Endothelial cell of umbilical vein (primary cell): ENCODE measurements around the gene HMCN1. TPM values are rescaled to one million over a fixed set of nuclear protein-coding genes. Genes with fewer than 3 reads are reported as not detected.

Source experiments
- BruUV-seq: library from RNA; stranded (reverse); fragments of 400-500 nt; replicated peaks from 2 replicates; lab custom pipeline; 2021; lab: Mats Ljungman, UMichigan
- CTCF ChIA-PET: fragments of 300-600, 350-600 bp; sonication (Branson Sonifier 250); formaldehyde crosslinking; loops from one replicate; lab custom pipeline; 2021; ENCODE audit warnings: antibody characterized with exemption, inconsistent platforms; lab: Charles Lee
- POLR2A ChIA-PET: fragments of 300-600, 350-600 bp; sonication (Branson Sonifier 250); formaldehyde crosslinking; loops from one replicate; lab custom pipeline; 2021; ENCODE audit warnings: antibody characterized with exemption, inconsistent platforms; lab: Charles Lee
- DNase-seq: peaks from one replicate; pipeline ENCODE4 v3.0.0-alpha.2; 2011; ENCODE audit warnings: low read depth, low spot score
- FAIRE-seq: peaks from 2 replicates; lab custom pipeline; 2011; peaks lifted over from hg19 to GRCh38; lab: Jason Lieb, UNC
- H2AFZ ChIP-seq: 2 replicates; pipeline ENCODE4 v1.6.0; 2012; ENCODE audit warnings: low read depth, low read length, control low read depth, inconsistent platforms
- H3K27ac ChIP-seq: 2 replicates; pipeline ENCODE4 v1.5.1; 2011; ENCODE audit warnings: low read depth, mild to moderate bottlenecking, control low read depth, low read length, moderate library complexity; ENCODE audit not compliant: insufficient read depth
- H3K27me3 ChIP-seq, 2 experiments: 2 replicates each; pipeline versions ENCODE4 v1.6.0 to v1.6.1; 2011; ENCODE audit warnings: low read length in 2 of 2, mixed read lengths in 1 of 2; ENCODE audit not compliant: control insufficient read depth in 2 of 2, insufficient read depth in 2 of 2
- H3K36me3 ChIP-seq, 2 experiments: 2 replicates in 1 of 2; 3 replicates in 1 of 2; pipeline ENCODE4 v1.5.1; 2011; ENCODE audit warnings: low read length in 2 of 2, mild to moderate bottlenecking in 1 of 2, moderate library complexity in 1 of 2; ENCODE audit not compliant: control insufficient read depth in 2 of 2, insufficient read depth in 2 of 2; ENCODE audit errors: extremely low read depth in 1 of 2
- H3K4me1 ChIP-seq: 3 replicates; pipeline ENCODE4 v1.5.1; 2011; ENCODE audit warnings: mild to moderate bottlenecking, low read length; ENCODE audit not compliant: control insufficient read depth, insufficient read depth; ENCODE audit errors: extremely low read depth
- H3K4me2 ChIP-seq: 2 replicates; pipeline ENCODE4 v1.6.1; 2011; ENCODE audit warnings: low read length, control low read depth, mixed read lengths; ENCODE audit not compliant: insufficient read depth
- H3K4me3 ChIP-seq, 3 experiments: fragments of 200-600 bp in 1 of 3; sonication (generic), shearing (Covaris generic) in 1 of 3; replicated peaks in 1 of 3; 2 replicates each; pipeline ENCODE4 v1.5.1; 2011 to 2016; ENCODE audit warnings: control low read depth in 3 of 3, low read length in 3 of 3, mild to moderate bottlenecking in 2 of 3, inconsistent platforms in 1 of 3, low read depth in 1 of 3, moderate library complexity in 1 of 3; ENCODE audit not compliant: insufficient read depth in 1 of 3
- H3K79me2 ChIP-seq: 2 replicates; pipeline ENCODE4 v1.6.0; 2012; ENCODE audit warnings: low read length, inconsistent platforms; ENCODE audit not compliant: control insufficient read depth, insufficient read depth
- H3K9ac ChIP-seq: replicated peaks from 2 replicates; pipeline ENCODE3; 2011; ENCODE audit warnings: low read length, control low read depth; ENCODE audit not compliant: insufficient read depth; ENCODE audit errors: extremely low read depth
- H3K9me1 ChIP-seq: replicated peaks from 3 replicates; pipeline ENCODE4 v1.6.0; 2011; ENCODE audit warnings: mild to moderate bottlenecking, low read length; ENCODE audit not compliant: control insufficient read depth, insufficient read depth; ENCODE audit errors: extremely low read depth
- H3K9me3 ChIP-seq: replicated peaks from 2 replicates; pipeline ENCODE4 v1.5.1; 2012; ENCODE audit warnings: low read length, inconsistent platforms; ENCODE audit not compliant: control insufficient read depth, insufficient read depth
- H4K20me1 ChIP-seq: replicated peaks from 2 replicates; pipeline ENCODE3; 2011; ENCODE audit warnings: mild to moderate bottlenecking, low read length; ENCODE audit not compliant: control insufficient read depth, insufficient read depth; ENCODE audit errors: extremely low read depth
- CTCF ChIP-seq, 2 donors: IDR thresholded peaks; 1 replicate in 1 of 2; 2 replicates in 1 of 2; pipeline ENCODE4 v1.5.1; 2011; ENCODE audit warnings: low read length in 2 of 2, mild to moderate bottlenecking in 2 of 2, moderate library complexity in 2 of 2, control low read depth in 1 of 2, inconsistent platforms in 1 of 2, low read depth in 1 of 2; ENCODE audit not compliant: insufficient read depth in 1 of 2; ENCODE audit errors: extremely low read depth in 1 of 2
- EZH2 ChIP-seq: IDR thresholded peaks from 2 replicates; pipeline ENCODE4 v1.6.1; 2012; ENCODE audit warnings: borderline replicate concordance, low read depth, mild to moderate bottlenecking, moderate library complexity, low read length, inconsistent platforms; ENCODE audit not compliant: severe bottlenecking
- FOS ChIP-seq: IDR thresholded peaks from 2 replicates; pipeline ENCODE4 v1.6.1; 2011; ENCODE audit warnings: mild to moderate bottlenecking, low read length, moderate library complexity, borderline replicate concordance; ENCODE audit not compliant: insufficient read depth
- GATA2 ChIP-seq: IDR thresholded peaks from 2 replicates; pipeline ENCODE4 v1.7.0; 2011; ENCODE audit warnings: low read depth, mild to moderate bottlenecking, moderate library complexity, mixed read lengths, low read length; ENCODE audit not compliant: insufficient read length, insufficient read depth
- JUN ChIP-seq: IDR thresholded peaks from 2 replicates; pipeline ENCODE4 v1.6.1; 2011; ENCODE audit warnings: borderline replicate concordance, low read depth; ENCODE audit not compliant: insufficient read length, insufficient read depth
- MAX ChIP-seq: IDR thresholded peaks from 2 replicates; pipeline ENCODE4 v1.6.1; 2011; ENCODE audit not compliant: insufficient read depth, insufficient read length
- MYC ChIP-seq: IDR thresholded peaks from one replicate; pipeline ENCODE4 v1.6.1; 2011; ENCODE audit warnings: mild to moderate bottlenecking, low read depth, low read length
- POLR2A ChIP-seq: IDR thresholded peaks from 2 replicates; pipeline ENCODE4 v1.6.1; 2012; ENCODE audit warnings: low read depth, mild to moderate bottlenecking, control low read depth, low read length
- POLR2AphosphoS5 ChIP-seq: IDR thresholded peaks from 2 replicates; pipeline ENCODE4 v1.6.1; 2012; ENCODE audit warnings: low read depth, mild to moderate bottlenecking, control low read depth, low read length, moderate library complexity; ENCODE audit not compliant: insufficient read depth
- dilution Hi-C: fragments of 300-500 bp; cut with MboI; formaldehyde crosslinking; loops from one replicate; pipeline ENCODE4 v1.15.0; 2019; ENCODE audit warnings: low sequenced_read_pairs; ENCODE audit not compliant: extremely low pct_ligation_motif_present
- intact Hi-C: fragments of 100-400 bp; cut with micrococcal nuclease; formaldehyde crosslinking; loops from one replicate; pipeline ENCODE4 v1.10.0; 2022
- polyA plus RNA-seq, 4 experiments: library from polyadenylated mRNA; depleted of rRNA in 3 of 4; stranded (reverse) in 3 of 4; unstranded in 1 of 4; fragments of >200 nt; gene quantifications; 2 replicates each; pipeline versions ENCODE4 v1.2.1 to v1.2.3, GENCODE V29; 2011 to 2012; ENCODE audit warnings: missing spikeins in 1 of 4
- total RNA-seq: library from RNA; stranded (reverse); gene quantifications from 2 replicates; pipeline ENCODE4 v1.2.3, GENCODE V29; 2021

HMCN1 gene
- total and polyA plus RNA-seq, 2 donors (not counting 3 experiments of a cell fraction or from before 2014, with no cell fraction given), result 10.3 to 16.0 TPM

GRCh38 chr1:185874246-185874645 lies 140.1 kb downstream of the HMCN1 start:
- CTCF ChIA-PET, result interaction anchor here (1.2 kb wide), 1 partner anchor 9 kb away, joined by 3 read pairs; no protein-coding TSS in a partner anchor
- H3K79me2 ChIP-seq, result no peaks in the 10 kb centered on the region
- intact Hi-C loops, result no loop called here
- no peaks in the 10 kb centered on the region for H3K9me3 ChIP-seq
- H4K20me1 ChIP-seq, result no peaks in the 10 kb centered on the region
- no peak overlapping the region for H3K4me3 ChIP-seq
- no peak overlapping the region for H3K4me2 ChIP-seq
- DNase-seq, result no peak
- no peaks in the 10 kb centered on the region for H3K36me3 ChIP-seq
- dilution Hi-C loops, result no loop called here
- POLR2A ChIA-PET, result no interaction called here
- H3K27me3 ChIP-seq, result no peaks in the 10 kb centered on the region
- no peak overlapping the region for H3K27ac ChIP-seq
- no peaks in the 10 kb centered on the region for H3K9me1 ChIP-seq
- no peak for FAIRE-seq
- no peak overlapping the region for H2AFZ ChIP-seq
- no TSS peak for BruUV-seq
- TF ChIP-seq GATA2, result no peak
- TF ChIP-seq JUN, result no peak
- no peak for TF ChIP-seq CTCF (IDR thresholded peaks at IDR 0.05; ENCODE audit: extremely low read depth in 1 of 2, insufficient read depth in 1 of 2, low read depth in 1 of 2, low read length in 2 of 2)
- no peak for TF ChIP-seq FOS
- H3K4me1 ChIP-seq, result no peaks in the 10 kb centered on the region
- no peak overlapping the region for H3K9ac ChIP-seq

- no TSS peak for BruUV-seq
Observed at GRCh38 chr1:185880330-185880729, 146.1 kb downstream of the HMCN1 start.

More at GRCh38 chr1:185880330-185880729, 146.1 kb downstream of the HMCN1 start:
- no peaks in the 10 kb centered on the region for H3K27me3 ChIP-seq
- no peak overlapping the region for H3K9ac ChIP-seq
- DNase-seq (no peak), FAIRE-seq (no peak)
- no peaks in the 10 kb centered on the region for H4K20me1 ChIP-seq
- no peaks in the 10 kb centered on the region for H3K9me3 ChIP-seq
- no peaks in the 10 kb centered on the region for H3K36me3 ChIP-seq
- ChIA-PET POLR2A (no interaction called here), CTCF (no interaction called here)
- no peak for TF ChIP-seq POLR2AphosphoS5
- TF ChIP-seq JUN, result no peak
- no peak for TF ChIP-seq CTCF (IDR thresholded peaks at IDR 0.05; ENCODE audit: extremely low read depth in 1 of 2, insufficient read depth in 1 of 2, low read depth in 1 of 2, low read length in 2 of 2)
- no peak for TF ChIP-seq MYC
- no peak for TF ChIP-seq POLR2A
- no peak for TF ChIP-seq MAX
- TF ChIP-seq GATA2, result no peak
- TF ChIP-seq EZH2, result no peak
- TF ChIP-seq FOS, result no peak
- intact Hi-C loops (no loop called here), dilution Hi-C loops (no loop called here)
- no peaks in the 10 kb centered on the region for H3K4me1 ChIP-seq
- no peak overlapping the region for H3K27ac ChIP-seq
- H2AFZ ChIP-seq, result no peak overlapping the region
- no peak overlapping the region for H3K4me3 ChIP-seq
- H3K9me1 ChIP-seq, result no peaks in the 10 kb centered on the region
- no peaks in the 10 kb centered on the region for H3K79me2 ChIP-seq
- H3K4me2 ChIP-seq, result no peak overlapping the region
